Gastroesophageal sphincter (tissue), 3 donors: Measurements from ENCODE around the gene TRPV2.

ENCODE experiments used
- CTCF ChIP-seq, 4 experiments: fragments of 200-600 bp in 2 of 4; fragments of 450-650 bp in 2 of 4; sonication (generic) in 1 of 4; IDR thresholded peaks; one replicate each; pipeline ENCODE4 v1.5.1; 2017 to 2019; ENCODE audit warnings: antibody characterized with exemption in 4 of 4, mild to moderate bottlenecking in 2 of 4, moderate library complexity in 2 of 4
- POLR2A ChIP-seq, 2 donors: fragments of 450-650 bp; IDR thresholded peaks; one replicate each; pipeline ENCODE4 v1.6.1; 2017; ENCODE audit warnings: antibody characterized with exemption in 2 of 2, mild to moderate bottlenecking in 2 of 2, moderate library complexity in 1 of 2

DNA sequence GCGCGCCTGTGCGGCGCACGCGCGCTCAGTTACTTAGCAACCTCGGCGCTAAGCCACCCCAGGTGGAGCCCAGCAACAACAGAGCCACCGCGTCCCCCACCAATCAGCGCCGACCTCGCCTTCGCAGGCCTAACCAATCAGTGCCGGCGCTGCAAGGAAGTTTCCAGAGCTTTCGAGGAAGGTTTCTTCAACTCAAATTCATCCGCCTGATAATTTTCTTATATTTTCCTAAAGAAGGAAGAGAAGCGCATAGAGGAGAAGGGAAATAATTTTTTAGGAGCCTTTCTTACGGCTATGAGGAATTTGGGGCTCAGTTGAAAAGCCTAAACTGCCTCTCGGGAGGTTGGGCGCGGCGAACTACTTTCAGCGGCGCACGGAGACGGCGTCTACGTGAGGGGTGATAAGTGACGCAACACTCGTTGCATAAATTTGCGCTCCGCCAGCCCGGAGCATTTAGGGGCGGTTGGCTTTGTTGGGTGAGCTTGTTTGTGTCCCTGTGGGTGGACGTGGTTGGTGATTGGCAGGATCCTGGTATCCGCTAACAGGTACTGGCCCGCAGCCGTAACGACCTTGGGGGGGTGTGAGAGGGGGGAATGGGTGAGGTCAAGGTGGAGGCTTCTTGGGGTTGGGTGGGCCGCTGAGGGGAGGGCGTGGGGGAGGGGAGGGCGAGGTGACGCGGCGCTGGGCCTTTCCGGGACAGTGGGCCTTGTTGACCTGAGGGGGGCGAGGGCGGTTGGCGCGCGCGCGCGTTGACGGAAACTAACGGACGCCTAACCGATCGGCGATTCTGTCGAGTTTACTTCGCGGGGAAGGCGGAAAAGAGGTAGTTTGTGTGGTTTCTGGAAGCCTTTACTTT, 34.5 kb upstream of the TRPV2 start, which contains the start of gene UBB:
- TF ChIP-seq CTCF (IDR thresholded peaks at IDR 0.05) (peak in 1 of 4 experiments; percentile 24), POLR2A (IDR thresholded peaks at IDR 0.05) (peak; percentile 97 to 98)
